A549 treated with CpdA at 1 μM for 4 hours (cell line): Measurements from ENCODE around the gene EEF2KMT. TPM values are rescaled to one million over a fixed set of nuclear protein-coding genes. Genes with fewer than 3 reads are reported as not detected.

Experiments used
- total RNA-seq: library from RNA; stranded (reverse); fragments of 200-300 nt; extraction: Qiagen RNA extraction; gene quantifications from 5 replicates; pipeline ENCODE4 v1.2.3, GENCODE V29; 2022; ENCODE audit warnings: low read depth

The EEF2KMT gene
- 18.4 to 30.6 TPM (median 28.4 TPM) in 5 replicates for total RNA-seq

GRCh38 chr16:5097470-5098220 is at the start of gene EEF2KMT:
Gene EEF2KMT (minus strand): TSS chr16:5097795. CDS start chr16:5097739, 56 bp downstream.

GRCh38 chr16:5071681-5072333 is 25.8 kb downstream of the EEF2KMT start, which contains the start of gene ALG1:
Gene ALG1 (plus strand): TSS chr16:5071843. CDS start chr16:5071850, 7 bp downstream.

GRCh38 chr16:5065813-5066212 is 31.8 kb downstream of the EEF2KMT start, which contains the start of gene C16orf89:
Gene C16orf89 (minus strand): TSS chr16:5065956. CDS start chr16:5065908, 48 bp downstream.

Other genes starting within 250 kb of the EEF2KMT start
- 2.4 to 2.5 TPM (median 2.4 TPM) in 5 replicates for gene PPL, start 160.6 kb downstream of the EEF2KMT start, total RNA-seq
- 0.02 to 0.12 TPM (median 0.04 TPM) in 4 of 5 replicates, not detected in the other for gene SEC14L5, start 139.5 kb downstream of the EEF2KMT start, total RNA-seq
- 12.3 to 19.4 TPM (median 17.5 TPM) in 5 replicates for gene NAGPA, start 63.9 kb downstream of the EEF2KMT start, total RNA-seq
- not detected in 5 replicates for gene C16orf89, start 31.8 kb downstream of the EEF2KMT start, total RNA-seq
- 30.8 to 39.6 TPM (median 37.7 TPM) in 5 replicates for gene ALG1, start 26.0 kb downstream of the EEF2KMT start, total RNA-seq